ENCODE measurements around the gene TRH.
A peak's percentile ranks its signal among the peaks of the same experiment; 100 is the strongest.

Gene TRH, protein sequence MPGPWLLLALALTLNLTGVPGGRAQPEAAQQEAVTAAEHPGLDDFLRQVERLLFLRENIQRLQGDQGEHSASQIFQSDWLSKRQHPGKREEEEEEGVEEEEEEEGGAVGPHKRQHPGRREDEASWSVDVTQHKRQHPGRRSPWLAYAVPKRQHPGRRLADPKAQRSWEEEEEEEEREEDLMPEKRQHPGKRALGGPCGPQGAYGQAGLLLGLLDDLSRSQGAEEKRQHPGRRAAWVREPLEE

DNA sequence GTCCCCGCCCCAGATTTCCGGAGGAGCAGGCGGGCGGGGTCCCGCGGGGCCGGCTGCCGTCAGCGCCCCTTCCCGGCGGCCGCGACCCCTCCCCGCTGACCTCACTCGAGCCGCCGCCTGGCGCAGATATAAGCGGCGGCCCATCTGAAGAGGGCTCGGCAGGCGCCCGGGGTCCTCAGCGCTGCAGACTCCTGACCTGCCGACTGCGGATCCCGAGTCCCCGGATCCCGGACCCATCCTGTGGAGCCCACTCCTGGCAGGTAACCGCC lies at the start of gene TRH:
TRH (plus strand) TSS at position 157 of the 269 bp plus-strand sequence. CDS start 1,097 bp downstream, outside the sequence.
- DNase-seq: no peak

DNA sequence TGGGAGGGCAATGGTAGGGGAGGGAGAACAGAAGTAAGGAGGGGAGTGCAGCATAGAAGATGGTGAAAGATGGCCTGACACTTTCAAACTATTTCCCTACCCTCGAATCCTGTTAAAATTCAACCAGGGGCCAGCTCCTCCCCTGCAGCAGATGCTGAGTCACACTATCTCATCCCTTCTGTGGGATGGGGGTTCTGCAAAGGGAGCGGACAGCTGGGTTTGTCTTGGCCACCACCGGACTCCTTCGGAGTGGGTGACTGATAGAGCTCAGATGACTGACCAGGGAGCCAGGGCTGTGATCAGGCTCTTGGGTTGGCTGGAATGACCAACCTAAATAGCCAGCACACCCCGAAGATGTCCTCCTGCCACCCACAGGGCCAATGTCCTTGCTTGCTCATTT lies 47.4 kb upstream of the TRH start:
- DNase-seq: no peak

DNA sequence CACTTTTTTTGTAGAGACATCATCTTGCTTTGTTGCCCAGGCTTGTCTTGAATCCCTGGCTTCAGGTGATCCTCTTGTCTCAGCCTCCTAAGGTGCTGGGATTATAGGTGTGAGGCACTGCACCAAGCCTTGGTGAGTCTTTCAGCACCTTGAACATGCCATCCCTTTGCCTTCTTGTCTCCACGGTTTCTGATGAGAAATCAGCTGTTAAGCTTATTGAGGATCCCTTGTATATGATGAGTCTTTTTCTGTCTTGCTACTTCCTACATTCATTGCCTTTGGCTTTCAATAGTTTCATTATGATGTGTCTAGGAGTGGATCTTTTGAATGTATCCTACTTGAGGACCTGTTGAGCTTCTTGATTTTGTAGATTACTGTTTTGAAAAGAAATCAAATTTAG lies 45.1 kb upstream of the TRH start:
- no peak for DNase-seq

DNA sequence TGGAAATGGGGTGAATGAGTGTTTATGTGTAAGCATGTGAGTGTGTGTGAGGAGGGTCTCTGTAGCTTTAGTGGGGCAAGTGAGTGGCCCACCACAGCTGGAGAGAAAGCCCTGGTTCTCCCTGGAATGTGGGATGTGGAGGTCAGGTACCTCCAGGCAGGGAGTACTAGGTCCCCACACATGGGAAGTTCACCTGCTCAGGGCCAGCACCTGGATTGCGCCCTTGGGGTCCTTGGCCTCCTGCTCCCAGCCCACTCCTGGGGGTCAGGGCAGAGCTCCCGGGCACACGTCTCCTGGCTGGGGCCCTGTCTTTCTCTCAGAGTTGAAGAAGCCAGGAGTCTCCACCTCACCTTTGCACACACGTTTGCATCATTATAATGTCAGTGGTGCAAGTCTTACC lies 41.0 kb upstream of the TRH start:
- no peak for DNase-seq

DNA sequence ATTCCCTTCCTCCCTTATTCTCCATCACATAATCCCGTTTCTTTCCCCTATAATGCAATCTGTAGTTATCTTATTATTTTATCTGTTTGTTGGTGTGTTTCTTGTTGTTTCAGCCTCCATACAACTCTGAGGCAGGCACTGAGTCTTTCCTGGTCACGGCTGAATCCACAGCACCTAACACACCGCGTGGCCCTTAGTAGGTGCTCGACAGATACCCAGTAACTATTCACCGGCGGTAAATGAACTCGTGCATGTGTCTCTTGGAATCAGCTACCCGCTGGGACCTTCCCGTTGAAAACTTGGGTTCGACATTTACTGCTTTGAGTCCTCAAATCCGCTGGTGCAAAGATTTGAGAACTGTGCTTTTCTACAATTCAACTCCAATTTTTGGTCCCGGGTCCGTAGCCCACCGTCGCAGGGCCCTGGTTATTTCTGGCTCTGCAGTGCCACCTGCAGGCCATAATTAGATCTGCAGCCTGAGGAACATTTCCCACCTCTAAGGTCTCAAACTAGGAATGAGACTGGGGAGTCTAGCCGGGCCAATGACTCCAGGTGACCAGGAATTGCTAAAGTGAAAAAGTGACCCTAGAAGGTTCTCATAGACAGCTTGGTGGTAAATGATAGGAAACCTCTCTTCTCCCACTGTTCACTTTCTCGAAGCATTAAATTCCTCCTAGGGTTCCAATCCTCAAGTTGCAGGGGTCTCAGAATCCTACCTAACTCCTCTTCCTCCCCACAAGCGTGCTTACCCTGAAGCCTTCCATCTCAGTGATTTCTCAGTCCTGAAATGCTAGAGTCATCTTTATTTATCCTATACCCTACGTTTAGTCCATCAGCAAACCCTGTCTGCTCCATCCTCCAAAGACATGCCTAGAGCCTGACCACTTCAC lies 40.0 kb upstream of the TRH start:
- peak; percentile 6 for DNase-seq

DNA sequence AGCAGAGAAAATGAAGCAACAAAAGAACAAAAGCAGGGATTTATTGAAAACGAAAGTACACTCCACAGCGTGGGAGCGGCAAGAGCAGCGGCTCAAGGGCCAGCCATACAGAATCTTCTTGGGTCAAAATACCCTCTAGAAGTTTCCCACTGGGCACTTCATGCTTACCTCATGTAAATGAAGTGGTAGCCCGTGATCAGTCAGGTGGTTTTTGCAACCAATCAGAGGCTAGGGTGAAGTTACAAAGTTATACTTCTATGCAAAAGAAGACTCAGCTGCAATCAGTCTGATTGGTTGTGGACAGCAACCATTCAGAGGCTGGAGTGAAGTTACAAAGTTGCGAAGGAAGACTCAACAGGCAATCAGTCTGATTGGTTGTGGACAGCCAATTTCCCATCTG lies 37.8 kb upstream of the TRH start:
- DNase-seq: peak; percentile 16

DNA sequence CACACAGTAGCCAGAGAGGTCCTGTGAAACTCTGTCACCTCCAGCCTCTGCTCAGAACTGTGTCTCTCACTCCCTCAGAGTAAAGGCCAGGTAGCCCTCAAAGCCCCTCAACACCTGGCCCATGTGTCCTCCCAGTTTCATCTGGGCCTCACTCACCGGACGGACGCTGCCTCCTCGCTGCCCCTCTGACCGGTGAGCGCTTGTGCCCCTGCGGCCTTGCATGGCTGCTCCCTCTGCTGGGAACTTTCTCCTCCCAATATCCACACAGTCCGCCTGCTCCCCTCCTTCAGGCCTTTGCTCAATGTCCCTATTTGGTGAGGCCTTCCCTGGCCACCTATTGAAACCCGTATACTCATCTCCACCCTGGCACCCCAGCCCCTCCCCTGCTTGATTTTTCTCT lies 36.8 kb upstream of the TRH start:
- DNase-seq: no peak

DNA sequence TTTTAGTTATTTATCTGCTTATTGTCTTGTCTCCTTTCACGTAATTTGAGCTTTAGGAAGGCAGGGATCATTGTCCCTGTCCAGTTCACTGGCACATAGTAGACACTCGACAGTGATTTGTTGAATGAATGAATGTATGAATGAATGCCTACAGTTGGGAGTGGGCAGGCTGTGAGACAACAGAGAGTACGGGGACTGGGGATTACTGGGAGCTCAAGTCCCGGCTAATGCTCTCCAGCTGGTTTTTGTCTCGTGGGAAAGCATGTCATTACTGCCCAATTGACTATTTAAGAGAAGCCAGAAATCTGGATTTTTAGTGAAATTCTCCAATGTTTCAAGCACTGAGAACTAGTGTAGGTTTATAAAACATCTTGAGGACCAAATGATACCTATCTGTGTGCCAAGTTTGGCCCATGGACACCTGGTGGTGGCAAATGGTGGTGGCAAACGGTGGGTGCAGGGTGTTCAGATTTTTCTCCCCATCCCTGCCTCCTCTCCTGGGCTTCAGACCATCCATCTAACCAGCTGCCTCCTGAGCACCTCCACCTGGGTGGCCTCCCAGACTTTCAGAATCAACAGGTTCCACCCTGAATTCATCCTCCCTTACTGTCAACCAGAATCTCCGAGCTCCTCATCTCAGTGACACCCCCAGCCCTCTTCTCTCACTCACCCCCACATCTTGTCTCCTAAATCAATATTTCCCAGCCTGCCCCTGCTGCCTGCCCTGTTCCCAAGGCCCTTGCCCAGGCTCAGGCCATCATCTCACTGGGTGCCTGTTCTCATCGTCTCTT lies 36.2 kb upstream of the TRH start:
- no peak for DNase-seq

DNA sequence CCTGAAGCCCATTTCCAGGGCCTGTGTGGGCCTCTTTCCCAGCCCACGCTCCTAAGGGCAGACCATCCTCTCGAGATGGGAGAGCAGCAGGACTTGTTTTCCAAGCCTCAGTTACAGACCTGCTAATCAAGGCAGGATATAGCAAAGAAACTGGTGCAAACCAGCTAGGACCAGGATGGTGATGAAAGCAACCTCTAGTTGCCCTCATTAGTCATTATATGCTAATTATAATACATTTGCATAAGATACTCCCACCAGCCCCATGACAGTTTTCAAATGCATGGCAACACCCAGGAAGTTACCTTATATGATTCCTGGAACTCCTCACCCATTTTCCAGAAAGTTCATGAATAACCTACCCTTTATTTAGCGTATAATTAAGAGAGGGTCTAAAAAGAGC lies 34.4 kb upstream of the TRH start:
- no peak for DNase-seq

DNA sequence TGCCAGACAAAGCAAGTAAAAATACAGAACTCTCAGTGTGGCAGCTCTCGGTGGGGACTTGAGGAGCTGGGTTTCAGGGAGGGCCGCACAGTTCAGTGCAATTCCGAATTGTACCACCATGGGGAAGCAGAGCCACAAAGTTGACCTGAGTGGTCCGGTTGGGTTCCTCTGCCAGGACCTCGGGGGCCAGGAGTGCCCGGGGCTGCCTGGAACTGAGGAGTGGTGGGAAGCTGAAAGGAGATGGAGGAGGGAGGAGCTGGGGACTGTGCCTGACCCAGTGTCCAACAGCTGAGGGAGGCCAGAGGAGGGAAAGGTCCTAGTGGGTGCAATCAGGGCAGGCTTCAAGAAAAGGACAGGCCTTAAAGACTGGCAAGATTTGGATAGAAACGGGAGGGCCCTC lies 32.2 kb upstream of the TRH start:
- DNase-seq: peak; percentile 34

DNA sequence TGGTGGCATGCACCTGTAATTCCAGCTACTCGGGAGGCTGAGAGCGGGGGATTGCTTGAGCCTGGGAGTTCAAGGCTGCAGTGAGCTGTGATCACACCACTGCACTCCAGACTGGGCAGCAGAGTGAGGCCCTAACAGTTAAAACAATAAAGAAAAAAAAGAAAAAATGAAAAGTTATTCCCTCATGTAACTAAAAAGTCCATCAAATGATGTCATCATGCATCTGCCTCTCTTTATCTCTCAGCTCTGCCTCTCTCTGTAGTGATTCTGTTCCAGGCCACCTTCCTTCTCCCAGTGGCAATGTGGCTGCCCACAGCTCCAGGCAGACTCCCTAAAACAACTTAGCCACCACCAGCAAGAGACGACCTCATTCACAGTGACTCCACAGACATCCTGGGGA lies 31.5 kb upstream of the TRH start:
- DNase-seq: no peak

DNA sequence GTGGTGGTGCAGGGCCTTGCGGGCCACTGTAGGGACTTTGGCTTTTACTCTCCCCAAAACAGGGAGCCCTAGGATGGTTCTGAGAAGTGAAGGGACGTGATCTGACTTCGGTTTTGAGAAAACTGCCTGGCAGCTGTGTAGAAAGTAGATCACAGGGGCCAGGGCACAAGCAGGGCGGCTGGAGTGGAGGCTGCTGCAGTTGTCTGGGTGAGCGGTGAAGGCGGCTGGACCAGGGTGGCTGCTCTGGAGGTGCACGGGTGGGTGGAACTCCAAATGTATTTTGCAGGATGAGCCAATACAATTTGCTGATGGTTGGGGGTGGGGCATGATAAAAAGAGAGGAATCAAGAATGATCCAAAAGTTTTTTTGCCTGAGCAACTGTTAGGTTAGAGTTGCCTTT lies 29.8 kb upstream of the TRH start:
- no peak for DNase-seq

DNA sequence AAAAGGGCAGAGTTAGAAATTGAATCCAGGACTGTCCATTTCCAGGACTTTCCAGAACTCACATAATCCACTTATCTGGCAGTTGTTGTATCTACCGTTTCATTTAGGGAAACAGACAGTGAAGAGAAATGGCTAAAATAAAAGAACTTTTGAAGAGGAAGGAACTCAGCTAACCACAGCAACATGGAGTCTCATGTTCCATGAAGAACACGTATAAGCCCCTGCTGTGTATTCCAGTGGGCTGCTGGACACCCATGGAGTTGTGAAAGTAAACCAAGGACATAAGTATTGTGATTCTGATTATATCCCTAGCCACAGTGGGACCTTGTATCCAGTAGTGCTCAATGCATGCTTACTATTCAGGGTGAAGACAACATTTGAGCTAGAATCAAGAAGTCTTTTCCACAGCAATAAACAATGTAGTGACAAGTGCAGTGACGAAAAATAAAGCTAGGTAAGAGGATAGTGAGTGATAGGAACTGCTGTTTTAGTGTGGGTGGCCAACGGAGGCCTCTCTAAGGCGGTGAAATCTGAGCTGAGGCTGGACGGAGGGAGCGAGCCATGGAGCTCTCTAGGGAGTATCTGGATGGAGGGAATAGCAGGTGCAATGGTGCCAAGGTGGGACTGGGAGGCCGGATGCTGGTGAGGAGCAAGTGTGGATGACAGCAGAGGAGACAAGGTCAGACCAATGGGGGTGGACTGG lies 26.8 kb upstream of the TRH start:
- no peak for DNase-seq

DNA sequence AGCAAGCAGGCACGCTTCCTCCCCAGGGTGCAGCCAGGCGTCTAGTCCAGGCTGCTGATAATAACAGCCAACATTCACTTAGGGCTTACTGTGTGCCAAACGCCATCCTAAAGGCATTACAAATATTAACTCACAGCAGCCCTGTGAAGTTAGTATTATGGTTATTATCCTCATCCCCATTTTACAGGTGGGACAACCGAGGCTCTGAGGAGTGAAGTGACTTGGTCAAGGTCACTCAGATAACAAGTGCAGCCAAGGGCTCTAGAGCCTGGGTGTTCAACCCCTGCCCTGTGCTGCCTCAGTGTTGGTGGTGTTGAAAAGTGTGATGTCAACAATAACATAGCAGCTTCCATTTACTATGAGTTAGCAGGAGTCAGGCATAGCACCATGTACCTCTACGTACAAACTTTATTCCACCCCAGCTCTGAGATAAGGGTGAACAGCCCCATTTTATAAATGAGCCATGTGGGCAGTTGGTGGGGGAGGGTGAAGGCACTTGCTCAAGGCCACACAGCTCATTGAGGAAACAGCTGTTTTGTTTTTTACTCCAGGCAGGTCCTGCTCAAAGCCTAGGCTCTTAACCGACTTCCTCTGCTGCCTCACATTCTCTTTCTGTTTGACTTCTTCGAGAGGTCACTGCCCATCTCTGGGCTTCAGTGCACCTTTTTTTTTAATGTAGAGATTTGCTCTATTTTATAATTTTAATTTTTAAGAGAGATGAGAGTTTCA lies 24.0 kb upstream of the TRH start:
- no peak for DNase-seq

DNA sequence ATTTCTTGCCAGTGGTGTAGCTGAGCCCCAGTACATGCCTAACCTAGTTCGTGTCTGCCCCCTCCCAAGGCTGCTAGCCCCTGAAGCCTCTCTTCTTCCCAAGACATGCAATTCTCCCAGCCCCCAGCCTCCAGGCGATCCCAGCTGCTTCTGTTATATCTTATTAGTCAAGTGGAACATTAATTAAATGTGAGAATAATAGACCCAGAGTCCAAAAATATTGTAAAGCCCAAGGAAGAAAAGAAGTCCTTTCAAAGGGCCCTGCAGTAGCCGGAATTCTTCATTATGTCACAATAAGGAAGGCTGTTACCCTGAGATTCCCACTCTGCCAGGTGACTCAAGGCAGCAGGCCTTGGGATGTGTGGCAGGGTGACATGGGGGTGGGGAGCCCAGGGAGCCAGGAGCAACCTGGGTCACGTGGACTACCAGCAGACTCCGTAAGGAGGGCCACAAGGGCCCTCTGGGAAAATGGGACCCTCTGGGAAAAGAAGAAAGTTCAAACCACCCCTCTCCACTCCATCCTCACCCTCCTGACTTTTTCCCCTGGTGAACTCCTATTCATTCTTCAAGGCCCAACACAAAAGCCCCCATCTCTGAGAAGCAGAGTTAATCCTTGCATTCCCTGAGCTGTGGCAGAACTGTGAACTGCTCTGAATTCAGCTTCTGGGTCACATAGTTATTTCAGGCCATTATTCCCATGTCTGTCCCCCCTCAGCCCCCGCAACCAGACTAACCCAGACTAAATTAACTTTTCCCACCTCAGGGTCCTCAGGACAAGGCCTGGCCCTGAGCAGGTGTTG lies 21.8 kb upstream of the TRH start:
- DNase-seq: no peak

DNA sequence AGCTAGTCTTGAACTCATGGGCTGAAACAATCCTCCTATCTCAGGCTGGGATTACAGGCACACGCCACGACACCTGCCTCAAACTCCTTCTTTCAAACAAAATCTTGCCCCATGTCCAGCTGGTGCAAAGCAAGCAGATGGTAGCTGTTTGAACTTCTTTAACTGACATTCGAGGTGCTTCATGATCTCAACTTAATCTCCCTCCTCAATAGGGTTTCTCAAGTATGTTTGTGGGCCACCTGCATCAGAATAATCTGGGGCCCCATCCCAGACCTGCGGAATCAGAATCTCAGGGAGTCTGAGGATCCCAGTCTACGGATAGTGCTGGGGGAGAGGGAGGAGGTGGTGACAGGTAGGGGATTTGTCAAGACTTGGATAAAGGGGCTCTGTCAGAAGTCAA lies 20.9 kb upstream of the TRH start:
- DNase-seq: no peak

DNA sequence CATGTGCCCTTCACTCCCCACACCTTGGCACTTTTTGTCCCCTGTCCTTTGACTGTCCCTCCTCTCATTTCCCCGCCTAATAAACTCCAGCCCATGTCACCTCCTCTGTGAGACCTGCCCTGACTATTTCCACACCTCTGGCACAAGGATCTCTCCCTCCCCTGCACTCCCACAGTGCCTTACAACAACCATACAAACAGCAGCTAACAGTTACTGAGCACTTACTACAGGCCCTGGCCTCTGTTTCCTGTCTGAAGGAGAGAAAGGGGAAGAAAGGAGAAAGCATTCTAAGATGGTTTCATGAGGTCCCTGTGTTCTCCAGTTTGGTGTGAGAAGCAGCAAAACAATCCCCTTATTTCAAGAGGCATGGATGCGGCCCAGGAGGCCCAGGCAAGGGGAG lies 20.0 kb upstream of the TRH start:
- DNase-seq: no peak

DNA sequence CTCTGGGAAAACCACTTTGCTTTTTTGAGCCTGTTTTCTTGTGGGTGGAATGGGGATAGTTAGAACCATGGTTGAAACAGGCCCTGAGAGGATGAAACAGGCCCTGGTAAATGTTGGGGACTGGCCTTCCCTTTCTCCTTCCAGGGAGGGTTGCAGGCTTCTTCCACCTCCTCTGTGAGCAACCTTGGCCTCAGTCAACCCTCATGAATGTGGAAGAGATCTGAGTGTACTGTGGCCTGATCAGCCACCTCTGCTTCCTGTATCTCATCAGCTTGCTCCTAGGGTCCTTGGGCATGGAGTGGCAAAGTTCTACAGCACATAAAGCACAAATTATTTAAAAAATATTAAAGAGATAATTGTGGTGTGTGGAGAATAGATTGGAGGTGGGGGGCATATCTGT lies 17.6 kb upstream of the TRH start:
- no peak for DNase-seq

DNA sequence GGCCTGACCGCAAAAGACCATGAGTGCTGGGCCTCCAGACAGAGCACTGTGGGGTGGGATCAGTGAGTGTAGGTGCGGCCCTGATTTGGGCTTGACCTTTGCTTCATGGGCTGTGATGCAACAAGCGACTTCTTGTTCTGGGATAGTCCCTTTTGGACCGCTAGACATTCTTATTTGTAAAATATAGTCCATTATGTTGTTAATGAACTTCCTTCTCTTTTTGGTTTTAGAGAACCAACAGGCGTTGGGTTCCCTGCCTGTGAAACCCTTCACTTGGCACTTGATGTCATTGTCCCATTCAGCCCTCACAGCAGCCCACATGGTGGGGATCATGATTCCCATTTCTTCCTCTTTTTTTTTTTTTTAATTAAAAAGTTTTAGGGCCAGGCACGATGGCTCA lies 15.8 kb upstream of the TRH start:
- DNase-seq: peak; percentile 30

DNA sequence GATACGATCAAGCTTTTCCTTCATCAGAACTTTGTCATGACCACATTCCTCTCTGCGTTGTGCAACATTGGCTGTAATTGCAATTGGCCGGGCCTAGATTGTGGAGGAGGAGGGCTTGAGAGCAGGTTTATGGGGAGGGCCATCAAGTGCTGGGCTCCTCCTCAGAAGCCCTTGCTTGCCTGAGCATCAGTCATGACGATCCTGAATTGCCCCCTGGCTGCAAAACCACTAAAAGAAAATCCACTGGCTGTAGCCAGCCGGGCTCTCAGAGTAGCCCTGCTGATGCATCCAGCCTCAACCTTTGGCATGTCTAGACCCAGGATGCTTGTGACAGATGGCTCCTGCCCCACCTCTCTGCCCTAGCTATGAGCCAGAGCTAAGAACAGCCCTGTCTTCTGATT lies 13.4 kb upstream of the TRH start:
- no peak for DNase-seq

DNA sequence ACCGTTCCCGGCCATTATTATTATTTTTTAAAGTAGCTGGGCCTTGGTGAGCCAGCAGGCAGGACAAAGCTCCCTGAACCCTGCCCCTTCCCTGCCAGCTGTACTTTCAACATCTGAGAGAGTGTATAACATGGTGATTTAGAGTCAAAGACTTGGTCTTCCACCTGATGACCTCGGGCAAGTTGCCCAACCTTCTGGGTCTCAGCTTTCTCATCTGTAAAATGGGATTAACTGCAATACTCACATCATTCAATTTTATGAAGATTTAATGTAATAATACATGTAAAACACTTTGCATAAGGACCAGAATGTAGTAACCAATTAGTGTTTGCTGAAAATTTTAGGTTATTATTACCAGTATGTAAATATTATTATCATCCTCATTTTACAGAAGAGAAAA lies 11.9 kb upstream of the TRH start:
- no peak for DNase-seq

DNA sequence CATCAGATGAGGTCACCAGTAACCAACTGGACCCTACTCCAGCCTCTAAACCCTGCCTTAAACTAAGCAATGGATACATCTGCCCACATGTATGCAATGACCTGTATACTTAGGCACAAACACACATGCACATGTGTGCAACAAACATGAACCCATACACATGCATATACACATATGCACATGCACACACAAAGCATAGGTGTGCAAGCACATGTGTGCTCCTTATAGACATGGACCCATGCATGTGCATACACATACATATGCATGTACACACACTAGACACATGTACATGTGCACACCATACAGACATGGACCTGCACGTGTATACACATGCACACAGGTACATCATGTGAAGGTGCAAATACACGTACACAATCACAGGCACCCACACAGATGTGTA lies 8.6 kb upstream of the TRH start:
- DNase-seq: no peak
